SK-N-SH (cell line): ENCODE results near the gene GABRG3. TPM values are rescaled to one million over a fixed set of nuclear protein-coding genes. Genes with fewer than 3 reads are reported as not detected.

Experiments
- CTCF ChIA-PET: fragments of 300-600, 350-600 bp; formaldehyde crosslinking; extraction: SDS; loops from one replicate; lab custom pipeline; 2021; lab: Yijun Ruan, JAX
- POLR2A ChIA-PET: fragments of 350-600 bp; sonication (Branson Sonifier 250); formaldehyde crosslinking; extraction: SDS; loops from one replicate; lab custom pipeline; 2020; ENCODE audit warnings: antibody characterized with exemption, inconsistent platforms; lab: Yijun Ruan, JAX
- DNase-seq: peaks from one replicate; pipeline ENCODE4 v3.0.0; 2012
- H2AFZ ChIP-seq: fragments of 200-600 bp; sonication (generic); 2 replicates; pipeline ENCODE4 v1.8.1; 2016; ENCODE audit warnings: antibody characterized with exemption, mild to moderate bottlenecking, low read depth
- H3F3A ChIP-seq: fragments of 200-600 bp; sonication (generic); replicated peaks from 2 replicates; pipeline ENCODE3; 2016; ENCODE audit warnings: antibody characterized with exemption, mild to moderate bottlenecking; ENCODE audit not compliant: insufficient read depth
- H3K27ac ChIP-seq, 2 experiments: fragments of 200-500 bp in 1 of 2; fragments of 200-600 bp in 1 of 2; sonication (Bioruptor generic) in 1 of 2; sonication (generic), shearing (Covaris generic) in 1 of 2; 2 replicates each; pipeline versions ENCODE4 v1.5.1 to v1.6.1; 2014 to 2016; ENCODE audit warnings: low read depth in 2 of 2, inconsistent platforms in 1 of 2, low read length in 1 of 2, mild to moderate bottlenecking in 1 of 2, mixed read lengths in 1 of 2
- H3K27me3 ChIP-seq: fragments of 200-600 bp; sonication (generic), shearing (Covaris generic); 2 replicates; pipeline ENCODE4 v1.6.1; 2016; ENCODE audit warnings: mixed run types; ENCODE audit not compliant: insufficient read depth
- H3K36me3 ChIP-seq, 2 experiments: fragments of 200-500 bp in 1 of 2; fragments of 200-600 bp in 1 of 2; sonication (Bioruptor generic) in 1 of 2; sonication (generic) in 1 of 2; replicated peaks in 1 of 2; 2 replicates each; pipeline versions ENCODE3 to v1.5.1; 2014 to 2016; ENCODE audit warnings: low read length in 1 of 2, mild to moderate bottlenecking in 1 of 2; ENCODE audit not compliant: insufficient read depth in 2 of 2, control insufficient read depth in 1 of 2
- H3K4me1 ChIP-seq, 2 experiments: fragments of 200-500 bp in 1 of 2; fragments of 200-600 bp in 1 of 2; sonication (Bioruptor generic) in 1 of 2; sonication (generic), shearing (Covaris generic) in 1 of 2; 2 replicates each; pipeline versions ENCODE4 v1.5.1 to v1.6.1; 2014 to 2016; ENCODE audit warnings: low read depth in 1 of 2, low read length in 1 of 2, mixed run types in 1 of 2; ENCODE audit not compliant: insufficient read depth in 2 of 2, control insufficient read depth in 1 of 2
- H3K4me2 ChIP-seq: fragments of 200-600 bp; sonication (generic), shearing (Covaris generic); 2 replicates; pipeline ENCODE4 v1.6.1; 2017; ENCODE audit warnings: mixed run types
- H3K4me3 ChIP-seq, 2 experiments: fragments of 200-500 bp in 1 of 2; fragments of 200-600 bp in 1 of 2; sonication (Bioruptor generic) in 1 of 2; sonication (generic), shearing (Covaris generic) in 1 of 2; 2 replicates each; pipeline versions ENCODE4 v1.5.1 to v1.8.1; 2014 to 2016; ENCODE audit warnings: low read depth in 2 of 2, inconsistent platforms in 1 of 2, low read length in 1 of 2, mild to moderate bottlenecking in 1 of 2, mixed read lengths in 1 of 2, moderate library complexity in 1 of 2
- H3K79me2 ChIP-seq: fragments of 200-600 bp; sonication (generic); 2 replicates; pipeline ENCODE4 v1.8.1; 2017; ENCODE audit warnings: mild to moderate bottlenecking; ENCODE audit not compliant: insufficient read depth
- H3K9ac ChIP-seq: fragments of 200-600 bp; sonication (generic); 2 replicates; pipeline ENCODE4 v1.6.1; 2017; ENCODE audit warnings: mixed run types
- H3K9me2 ChIP-seq: fragments of 200-600 bp; sonication (generic); 2 replicates; pipeline ENCODE4 v1.6.1; 2017; ENCODE audit warnings: mixed run types
- H3K9me3 ChIP-seq: fragments of 200-600 bp; sonication (generic); 2 replicates; pipeline ENCODE4 v1.6.1; 2017; ENCODE audit warnings: mixed run types, mild to moderate bottlenecking, moderate library complexity
- H4K20me1 ChIP-seq: fragments of 200-600 bp; sonication (generic); 2 replicates; pipeline ENCODE4 v1.6.1; 2017; ENCODE audit warnings: mild to moderate bottlenecking, mixed run types; ENCODE audit not compliant: insufficient read depth
- CHD2 ChIP-seq: fragments of 150-350 bp; IDR thresholded peaks from 2 replicates; pipeline ENCODE4 v1.6.1; 2018; ENCODE audit warnings: low read length; ENCODE audit not compliant: partially characterized antibody
- CTCF ChIP-seq: fragments of 200-600 bp; sonication (generic); IDR thresholded peaks from 2 replicates; pipeline ENCODE4 v1.6.1; 2017; ENCODE audit warnings: antibody characterized with exemption, mild to moderate bottlenecking, moderate library complexity
- EZH2phosphoT487 ChIP-seq: fragments of 200-600 bp; sonication (generic); IDR thresholded peaks from 2 replicates; pipeline ENCODE4 v1.6.1; 2017; ENCODE audit warnings: low read depth, mixed run types, mild to moderate bottlenecking, antibody characterized with exemption, moderate library complexity, borderline replicate concordance
- FOSL2 ChIP-seq: IDR thresholded peaks from 2 replicates; pipeline ENCODE4 v1.4.0; 2012; ENCODE audit warnings: low read depth, mild to moderate bottlenecking, moderate library complexity, borderline replicate concordance
- FOXM1 ChIP-seq: IDR thresholded peaks from 2 replicates; pipeline ENCODE4 v1.4.0; 2012; ENCODE audit warnings: low read depth, mild to moderate bottlenecking
- GABPA ChIP-seq: IDR thresholded peaks from 2 replicates; pipeline ENCODE4 v1.4.0; 2012; ENCODE audit warnings: low read depth, mild to moderate bottlenecking
- GATA2 ChIP-seq: sonication (generic); formaldehyde crosslinking; IDR thresholded peaks from 2 replicates; pipeline ENCODE4 v1.5.0; 2020; ENCODE audit warnings: mild to moderate bottlenecking, missing genetic modification reagents
- JUND ChIP-seq: IDR thresholded peaks from 2 replicates; pipeline ENCODE4 v1.4.0; 2012
- NRF1 ChIP-seq: IDR thresholded peaks from 2 replicates; pipeline ENCODE4 v1.6.1; 2012; ENCODE audit warnings: low read depth, mild to moderate bottlenecking, low read length
- RCOR1 ChIP-seq: fragments of 150-350 bp; IDR thresholded peaks from 2 replicates; pipeline ENCODE4 v1.6.1; 2017; ENCODE audit warnings: antibody characterized with exemption, low read length
- REST ChIP-seq: IDR thresholded peaks from 2 replicates; pipeline ENCODE4 v1.6.1; 2012; ENCODE audit warnings: mild to moderate bottlenecking, low read depth, low read length, moderate library complexity
- RFX5 ChIP-seq: IDR thresholded peaks from 2 replicates; pipeline ENCODE4 v1.6.1; 2012; ENCODE audit warnings: mild to moderate bottlenecking, improper control_type of control experiment, low read length
- RXRA ChIP-seq: IDR thresholded peaks from 2 replicates; pipeline ENCODE4 v1.4.0; 2012; ENCODE audit warnings: low read depth, mild to moderate bottlenecking, borderline replicate concordance
- TCF12 ChIP-seq: IDR thresholded peaks from 2 replicates; pipeline ENCODE4 v1.4.0; 2012
- USF1 ChIP-seq: IDR thresholded peaks from 2 replicates; pipeline ENCODE4 v1.4.0; 2012; ENCODE audit warnings: low read depth, borderline replicate concordance
- ZBTB33 ChIP-seq: IDR thresholded peaks from 2 replicates; pipeline ENCODE4 v1.4.0; 2012; ENCODE audit warnings: low read depth, borderline replicate concordance
- WGBS: methylation state at CpG from one replicate; pipeline ENCODE4 v1.1.6; 2017; ENCODE audit warnings: low lambda C conversion rate; 5-methylcytosine and 5-hydroxymethylcytosine counted together
- polyA plus RNA-seq, 3 experiments: library from polyadenylated mRNA; depleted of rRNA; stranded (reverse); fragments of >200 nt; gene quantifications; 2 replicates each; pipeline ENCODE4 v1.2.3, GENCODE V29; 2012
- TF ChIP-seq, protein P1 (sequence below): IDR thresholded peaks from 2 replicates; pipeline ENCODE4 v1.4.0; 2012; ENCODE audit warnings: low read depth
- TF ChIP-seq, protein P2 (sequence below): fragments of 150-350 bp; IDR thresholded peaks from 2 replicates; pipeline ENCODE4 v1.6.1; 2017; ENCODE audit warnings: antibody characterized with exemption, low read length, low read depth, borderline replicate concordance
- TF ChIP-seq, protein P3 (sequence below): fragments of 150-350 bp; IDR thresholded peaks from 2 replicates; pipeline ENCODE4 v1.6.1; 2016; ENCODE audit warnings: mild to moderate bottlenecking, low read depth, low read length
- TF ChIP-seq, protein P4 (sequence below): IDR thresholded peaks from 2 replicates; pipeline ENCODE4; 2012

The GABRG3 gene
- polyA plus RNA-seq, 1 of the 3 experiments (the other 2 are of a cell fraction): not detected

GRCh38 chr15:27499191-27499590, 528.2 kb downstream of the GABRG3 start:
- WGBS: 24% methylated on average over 4 of the region's 4 CpGs
- H3K36me3 ChIP-seq: no peaks in the 10 kb centered on the region
- no peak for DNase-seq
- no peak overlapping the region for H3K9ac ChIP-seq
- no peak overlapping the region for H2AFZ ChIP-seq
- TF ChIP-seq, protein P1, sequence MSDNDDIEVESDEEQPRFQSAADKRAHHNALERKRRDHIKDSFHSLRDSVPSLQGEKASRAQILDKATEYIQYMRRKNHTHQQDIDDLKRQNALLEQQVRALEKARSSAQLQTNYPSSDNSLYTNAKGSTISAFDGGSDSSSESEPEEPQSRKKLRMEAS: no peak
- no peak for TF ChIP-seq RCOR1
- TF ChIP-seq, protein P2, sequence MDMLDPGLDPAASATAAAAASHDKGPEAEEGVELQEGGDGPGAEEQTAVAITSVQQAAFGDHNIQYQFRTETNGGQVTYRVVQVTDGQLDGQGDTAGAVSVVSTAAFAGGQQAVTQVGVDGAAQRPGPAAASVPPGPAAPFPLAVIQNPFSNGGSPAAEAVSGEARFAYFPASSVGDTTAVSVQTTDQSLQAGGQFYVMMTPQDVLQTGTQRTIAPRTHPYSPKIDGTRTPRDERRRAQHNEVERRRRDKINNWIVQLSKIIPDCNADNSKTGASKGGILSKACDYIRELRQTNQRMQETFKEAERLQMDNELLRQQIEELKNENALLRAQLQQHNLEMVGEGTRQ: no peak
- TF ChIP-seq USF1: no peak
- no peak for TF ChIP-seq REST
- TF ChIP-seq NRF1: no peak
- no peak for TF ChIP-seq CTCF
- no peak for TF ChIP-seq RFX5
- TF ChIP-seq EZH2phosphoT487: no peak
- no peak for TF ChIP-seq RXRA
- TF ChIP-seq GABPA: no peak
- no peak for TF ChIP-seq TCF12
- no peak for TF ChIP-seq JUND
- TF ChIP-seq, protein P3, sequence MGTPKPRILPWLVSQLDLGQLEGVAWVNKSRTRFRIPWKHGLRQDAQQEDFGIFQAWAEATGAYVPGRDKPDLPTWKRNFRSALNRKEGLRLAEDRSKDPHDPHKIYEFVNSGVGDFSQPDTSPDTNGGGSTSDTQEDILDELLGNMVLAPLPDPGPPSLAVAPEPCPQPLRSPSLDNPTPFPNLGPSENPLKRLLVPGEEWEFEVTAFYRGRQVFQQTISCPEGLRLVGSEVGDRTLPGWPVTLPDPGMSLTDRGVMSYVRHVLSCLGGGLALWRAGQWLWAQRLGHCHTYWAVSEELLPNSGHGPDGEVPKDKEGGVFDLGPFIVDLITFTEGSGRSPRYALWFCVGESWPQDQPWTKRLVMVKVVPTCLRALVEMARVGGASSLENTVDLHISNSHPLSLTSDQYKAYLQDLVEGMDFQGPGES: no peak
- no peak for TF ChIP-seq CHD2
- no peak for TF ChIP-seq ZBTB33
- TF ChIP-seq FOSL2: no peak
- TF ChIP-seq, protein P4, sequence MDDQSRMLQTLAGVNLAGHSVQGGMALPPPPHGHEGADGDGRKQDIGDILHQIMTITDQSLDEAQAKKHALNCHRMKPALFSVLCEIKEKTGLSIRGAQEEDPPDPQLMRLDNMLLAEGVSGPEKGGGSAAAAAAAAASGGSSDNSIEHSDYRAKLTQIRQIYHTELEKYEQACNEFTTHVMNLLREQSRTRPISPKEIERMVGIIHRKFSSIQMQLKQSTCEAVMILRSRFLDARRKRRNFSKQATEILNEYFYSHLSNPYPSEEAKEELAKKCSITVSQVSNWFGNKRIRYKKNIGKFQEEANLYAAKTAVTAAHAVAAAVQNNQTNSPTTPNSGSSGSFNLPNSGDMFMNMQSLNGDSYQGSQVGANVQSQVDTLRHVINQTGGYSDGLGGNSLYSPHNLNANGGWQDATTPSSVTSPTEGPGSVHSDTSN: no peak
- TF ChIP-seq GATA2: no peak
- no peak for TF ChIP-seq FOXM1
- H3F3A ChIP-seq: no peaks in the 10 kb centered on the region
- H3K27ac ChIP-seq: no peak overlapping the region
- no peak overlapping the region for H3K4me3 ChIP-seq
- no peaks in the 10 kb centered on the region for H3K79me2 ChIP-seq
- H3K9me2 ChIP-seq: no peaks in the 10 kb centered on the region; the same call in 1 of the 2 replicates
- CTCF ChIA-PET: no interaction called here
- H4K20me1 ChIP-seq: no peaks in the 10 kb centered on the region
- POLR2A ChIA-PET: no interaction called here
- H3K27me3 ChIP-seq: no peaks in the 10 kb centered on the region
- H3K9me3 ChIP-seq: no peaks in the 10 kb centered on the region
- no peak overlapping the region for H3K4me2 ChIP-seq
- no peaks in the 10 kb centered on the region for H3K4me1 ChIP-seq
